Gastroesophageal sphincter (tissue), 3 donors: ENCODE measurements around the gene SLC39A6.

Experiments
- EP300 ChIP-seq: sonication (generic); formaldehyde crosslinking; IDR thresholded peaks from one replicate; pipeline ENCODE4 v1.6.1; 2017; ENCODE audit warnings: antibody characterized with exemption, mild to moderate bottlenecking
- POLR2A ChIP-seq, 2 donors: fragments of 450-650 bp; IDR thresholded peaks; one replicate each; pipeline ENCODE4 v1.6.1; 2017; ENCODE audit warnings: antibody characterized with exemption in 2 of 2, mild to moderate bottlenecking in 2 of 2, moderate library complexity in 1 of 2
- TF ChIP-seq, protein P1 (sequence below), 4 experiments: fragments of 200-600 bp in 2 of 4; fragments of 450-650 bp in 2 of 4; sonication (generic) in 1 of 4; IDR thresholded peaks; one replicate each; pipeline ENCODE4 v1.5.1; 2017 to 2019; ENCODE audit warnings: antibody characterized with exemption in 4 of 4, mild to moderate bottlenecking in 2 of 4, moderate library complexity in 2 of 4

DNA sequence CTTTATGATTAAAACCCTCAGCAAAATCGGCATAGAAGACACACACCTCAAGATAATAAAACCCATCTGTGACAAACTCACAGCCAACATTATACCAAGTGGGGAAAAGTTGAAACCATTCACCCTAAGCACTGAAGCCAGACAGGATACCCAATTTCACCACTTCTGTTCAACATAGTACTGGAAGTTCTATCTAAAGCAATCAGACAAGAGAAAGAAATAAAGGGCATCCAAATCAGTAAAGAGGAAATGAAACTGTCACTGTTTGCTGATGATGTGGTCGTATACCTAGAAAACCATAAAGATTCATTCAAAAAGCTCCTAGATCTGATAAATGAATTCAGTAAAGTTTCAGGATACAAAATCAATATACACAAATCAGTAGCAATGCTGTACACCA is 45.4 kb downstream of the SLC39A6 start:
- TF ChIP-seq POLR2A (IDR thresholded peaks at IDR 0.05) (no peak), EP300 (no peak)
- TF ChIP-seq, protein P1, sequence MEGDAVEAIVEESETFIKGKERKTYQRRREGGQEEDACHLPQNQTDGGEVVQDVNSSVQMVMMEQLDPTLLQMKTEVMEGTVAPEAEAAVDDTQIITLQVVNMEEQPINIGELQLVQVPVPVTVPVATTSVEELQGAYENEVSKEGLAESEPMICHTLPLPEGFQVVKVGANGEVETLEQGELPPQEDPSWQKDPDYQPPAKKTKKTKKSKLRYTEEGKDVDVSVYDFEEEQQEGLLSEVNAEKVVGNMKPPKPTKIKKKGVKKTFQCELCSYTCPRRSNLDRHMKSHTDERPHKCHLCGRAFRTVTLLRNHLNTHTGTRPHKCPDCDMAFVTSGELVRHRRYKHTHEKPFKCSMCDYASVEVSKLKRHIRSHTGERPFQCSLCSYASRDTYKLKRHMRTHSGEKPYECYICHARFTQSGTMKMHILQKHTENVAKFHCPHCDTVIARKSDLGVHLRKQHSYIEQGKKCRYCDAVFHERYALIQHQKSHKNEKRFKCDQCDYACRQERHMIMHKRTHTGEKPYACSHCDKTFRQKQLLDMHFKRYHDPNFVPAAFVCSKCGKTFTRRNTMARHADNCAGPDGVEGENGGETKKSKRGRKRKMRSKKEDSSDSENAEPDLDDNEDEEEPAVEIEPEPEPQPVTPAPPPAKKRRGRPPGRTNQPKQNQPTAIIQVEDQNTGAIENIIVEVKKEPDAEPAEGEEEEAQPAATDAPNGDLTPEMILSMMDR (IDR thresholded peaks at IDR 0.05): no peak
